HG03060 (cell line): ENCODE measurements around the gene GPRC5C.

Experiments used
- ATAC-seq: cut with Tn5 transposase; IDR thresholded peaks from one replicate; pipeline ENCODE4 v1.9.1; 2021; ENCODE audit warnings: low read depth, moderate number of reproducible peaks; ENCODE audit not compliant: unreplicated experiment

Gene GPRC5C

GRCh38 chr17:74432766-74433391, 991 bp downstream of the GPRC5C start:
- ATAC-seq: no peak

GRCh38 chr17:74433421-74434121, 1.7 kb downstream of the GPRC5C start:
- no peak for ATAC-seq

GRCh38 chr17:74435775-74436359, 4.0 kb downstream of the GPRC5C start:
- ATAC-seq: no peak

GRCh38 chr17:74437702-74438101, 5.8 kb downstream of the GPRC5C start:
- no peak for ATAC-seq

- ATAC-seq: no peak
These were observed 8.0 kb downstream of the GPRC5C start for GRCh38 chr17:74439691-74440567.

- ATAC-seq: no peak
These were observed 9.6 kb downstream of the GPRC5C start for GRCh38 chr17:74441537-74441936.

- no peak for ATAC-seq
These were observed 10.4 kb downstream of the GPRC5C start for GRCh38 chr17:74442291-74442669.

GRCh38 chr17:74442670-74443515, 11.0 kb downstream of the GPRC5C start:
- no peak for ATAC-seq

- ATAC-seq: no peak
These were observed 11.8 kb downstream of the GPRC5C start for GRCh38 chr17:74443516-74444296.

- no peak for ATAC-seq
These were observed 12.5 kb downstream of the GPRC5C start for GRCh38 chr17:74444406-74444805.

- no peak for ATAC-seq
These were observed 13.3 kb downstream of the GPRC5C start for GRCh38 chr17:74445158-74445557.

- no peak for ATAC-seq
These were observed 14.9 kb downstream of the GPRC5C start for GRCh38 chr17:74446551-74447500.

GRCh38 chr17:74447628-74448159, 15.8 kb downstream of the GPRC5C start:
- no peak for ATAC-seq

GRCh38 chr17:74448756-74449155, 16.9 kb downstream of the GPRC5C start:
- no peak for ATAC-seq

GRCh38 chr17:74449306-74449705, 17.4 kb downstream of the GPRC5C start:
- ATAC-seq: no peak

- ATAC-seq: no peak
These were observed 17.9 kb downstream of the GPRC5C start for GRCh38 chr17:74449773-74450172.

GRCh38 chr17:74450231-74450630, 18.3 kb downstream of the GPRC5C start:
- ATAC-seq: no peak

- ATAC-seq: no peak
These were observed 19.1 kb downstream of the GPRC5C start for GRCh38 chr17:74450925-74451403.
